Measurements from ENCODE around the gene OVAAL.

The OVAAL gene

DNA sequence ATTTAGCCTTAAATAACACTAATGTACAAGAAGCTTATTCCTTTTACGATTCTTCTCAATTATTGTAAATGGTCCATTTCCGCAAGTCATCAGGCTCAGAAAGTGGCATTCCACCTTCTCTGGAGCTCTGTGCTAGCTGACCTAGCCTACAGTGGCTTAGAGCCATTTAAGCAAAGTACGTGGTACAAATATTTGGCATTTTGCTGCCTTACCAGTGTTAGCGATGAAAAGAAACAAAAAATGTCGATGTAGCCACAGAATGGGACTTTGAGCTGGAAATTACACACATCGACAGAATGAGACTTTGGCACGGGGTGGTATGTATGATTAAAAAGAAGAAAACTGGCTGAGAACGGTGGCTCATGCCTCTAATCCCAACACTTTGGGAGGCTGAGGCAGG is 26.1 kb downstream of the OVAAL start:
- Histone ChIP-seq H3K9me3 (ENCODE audit: severe bottlenecking) (peaks cover 10% of the 10 kb centered on the region), H3K4me3 (ENCODE audit: severe bottlenecking) (no peak overlapping the region), H3K36me3 (ENCODE audit: low read depth) (no peaks in the 10 kb centered on the region), H3K27me3 (ENCODE audit: insufficient read depth, poor library complexity, severe bottlenecking) (no peaks in the 10 kb centered on the region), H3K4me1 (ENCODE audit: insufficient read depth, poor library complexity, severe bottlenecking) (peaks cover 23% of the 10 kb centered on the region), H3K27ac (ENCODE audit: poor library complexity, severe bottlenecking) (peak overlapping the region; percentile 78)
- ATAC-seq (ENCODE audit: low read depth) = no peak
- TF ChIP-seq, protein P1, sequence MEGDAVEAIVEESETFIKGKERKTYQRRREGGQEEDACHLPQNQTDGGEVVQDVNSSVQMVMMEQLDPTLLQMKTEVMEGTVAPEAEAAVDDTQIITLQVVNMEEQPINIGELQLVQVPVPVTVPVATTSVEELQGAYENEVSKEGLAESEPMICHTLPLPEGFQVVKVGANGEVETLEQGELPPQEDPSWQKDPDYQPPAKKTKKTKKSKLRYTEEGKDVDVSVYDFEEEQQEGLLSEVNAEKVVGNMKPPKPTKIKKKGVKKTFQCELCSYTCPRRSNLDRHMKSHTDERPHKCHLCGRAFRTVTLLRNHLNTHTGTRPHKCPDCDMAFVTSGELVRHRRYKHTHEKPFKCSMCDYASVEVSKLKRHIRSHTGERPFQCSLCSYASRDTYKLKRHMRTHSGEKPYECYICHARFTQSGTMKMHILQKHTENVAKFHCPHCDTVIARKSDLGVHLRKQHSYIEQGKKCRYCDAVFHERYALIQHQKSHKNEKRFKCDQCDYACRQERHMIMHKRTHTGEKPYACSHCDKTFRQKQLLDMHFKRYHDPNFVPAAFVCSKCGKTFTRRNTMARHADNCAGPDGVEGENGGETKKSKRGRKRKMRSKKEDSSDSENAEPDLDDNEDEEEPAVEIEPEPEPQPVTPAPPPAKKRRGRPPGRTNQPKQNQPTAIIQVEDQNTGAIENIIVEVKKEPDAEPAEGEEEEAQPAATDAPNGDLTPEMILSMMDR (IDR thresholded peaks at IDR 0.05; ENCODE audit: poor library complexity, severe bottlenecking) = no peak
- no peak for DNase-seq (ENCODE audit: low spot score)

DNA sequence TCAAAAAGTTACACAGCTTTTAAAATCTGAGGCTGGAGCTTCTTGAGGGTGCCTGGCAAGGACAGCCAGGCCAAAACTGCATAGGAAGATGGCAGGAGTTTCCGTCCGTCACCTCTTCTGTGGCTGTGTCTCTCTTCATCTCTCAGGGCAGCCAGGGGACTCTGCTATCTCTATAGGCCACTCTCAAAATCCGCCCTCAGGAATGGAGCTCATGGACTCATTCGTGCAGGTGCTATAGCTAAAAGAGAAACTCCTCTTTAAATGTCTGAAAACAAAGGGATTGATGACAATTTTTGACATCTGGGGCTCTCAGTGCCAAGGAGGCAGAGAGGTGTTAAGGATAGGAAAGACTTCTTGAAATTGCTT is 27.2 kb downstream of the OVAAL start:
- Histone ChIP-seq H3K4me3 (ENCODE audit: severe bottlenecking) (no peak overlapping the region), H3K27me3 (ENCODE audit: insufficient read depth, poor library complexity, severe bottlenecking) (no peaks in the 10 kb centered on the region), H3K9me3 (ENCODE audit: severe bottlenecking) (peaks cover 10% of the 10 kb centered on the region), H3K27ac (ENCODE audit: poor library complexity, severe bottlenecking) (peak overlapping the region; percentile 78), H3K36me3 (ENCODE audit: low read depth) (no peaks in the 10 kb centered on the region), H3K4me1 (ENCODE audit: insufficient read depth, poor library complexity, severe bottlenecking) (peaks cover 18% of the 10 kb centered on the region)
- DNase-seq (ENCODE audit: low spot score) = no peak
- TF ChIP-seq, protein P1 (IDR thresholded peaks at IDR 0.05; ENCODE audit: poor library complexity, severe bottlenecking) = no peak
- ATAC-seq (ENCODE audit: low read depth) = no peak

DNA sequence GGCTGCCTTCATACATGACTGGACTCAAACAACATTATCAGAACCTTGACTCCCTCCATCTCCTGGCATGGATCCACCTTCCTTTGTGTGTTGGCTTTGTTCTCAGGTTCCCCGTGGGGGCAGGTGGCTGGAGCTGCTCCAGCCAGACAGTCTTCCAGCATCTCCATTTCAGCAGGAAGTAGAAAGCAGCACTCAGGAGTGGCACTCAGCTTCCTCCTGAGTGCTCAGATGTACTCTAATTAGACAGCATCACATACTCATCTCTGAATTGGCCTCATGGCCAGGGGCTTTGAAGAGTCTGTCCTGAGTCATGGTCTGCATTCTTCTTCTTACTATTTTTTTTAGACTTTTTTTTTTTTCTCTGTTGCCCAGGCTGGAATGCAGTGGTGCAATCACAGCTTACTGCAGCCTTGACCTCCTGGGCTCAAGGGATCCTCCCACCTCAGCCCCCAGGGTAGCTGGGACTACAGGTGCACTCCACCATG is 27.9 kb downstream of the OVAAL start:
- H3K4me1 ChIP-seq (ENCODE audit: insufficient read depth, poor library complexity, severe bottlenecking) = peaks cover 18% of the 10 kb centered on the region
- no peak overlapping the region for H3K4me3 ChIP-seq (ENCODE audit: severe bottlenecking)
- H3K36me3 ChIP-seq (ENCODE audit: low read depth) = no peaks in the 10 kb centered on the region
- TF ChIP-seq, protein P1 (IDR thresholded peaks at IDR 0.05; ENCODE audit: poor library complexity, severe bottlenecking) = no peak
- DNase-seq (ENCODE audit: low spot score) (no peak), ATAC-seq (ENCODE audit: low read depth) (peak; percentile 88)
- no peaks in the 10 kb centered on the region for H3K27me3 ChIP-seq (ENCODE audit: insufficient read depth, poor library complexity, severe bottlenecking)
- peaks cover 10% of the 10 kb centered on the region for H3K9me3 ChIP-seq (ENCODE audit: severe bottlenecking)
- peak overlapping the region; percentile 78 for H3K27ac ChIP-seq (ENCODE audit: poor library complexity, severe bottlenecking)

GRCh38 chr1:180588121-180588520 is 29.4 kb downstream of the OVAAL start:
- TF ChIP-seq, protein P1 (IDR thresholded peaks at IDR 0.05; ENCODE audit: poor library complexity, severe bottlenecking) = no peak
- no peak for DNase-seq (ENCODE audit: low spot score)
- Histone ChIP-seq H3K36me3 (ENCODE audit: low read depth) (no peaks in the 10 kb centered on the region), H3K9me3 (ENCODE audit: severe bottlenecking) (peaks cover 10% of the 10 kb centered on the region), H3K27me3 (ENCODE audit: insufficient read depth, poor library complexity, severe bottlenecking) (no peaks in the 10 kb centered on the region), H3K4me1 (ENCODE audit: insufficient read depth, poor library complexity, severe bottlenecking) (peaks cover 18% of the 10 kb centered on the region), H3K4me3 (ENCODE audit: severe bottlenecking) (no peak overlapping the region), H3K27ac (ENCODE audit: poor library complexity, severe bottlenecking) (no peak overlapping the region)
- no peak for ATAC-seq (ENCODE audit: low read depth)

GRCh38 chr1:180590889-180591288 is 32.1 kb downstream of the OVAAL start:
- ATAC-seq (ENCODE audit: low read depth) = no peak
- no peaks in the 10 kb centered on the region for H3K36me3 ChIP-seq (ENCODE audit: low read depth)
- no peak overlapping the region for H3K4me3 ChIP-seq (ENCODE audit: severe bottlenecking)
- H3K9me3 ChIP-seq (ENCODE audit: severe bottlenecking) = peaks cover 10% of the 10 kb centered on the region
- H3K4me1 ChIP-seq (ENCODE audit: insufficient read depth, poor library complexity, severe bottlenecking) = peaks cover 8% of the 10 kb centered on the region
- TF ChIP-seq, protein P1 (IDR thresholded peaks at IDR 0.05; ENCODE audit: poor library complexity, severe bottlenecking) = no peak
- H3K27ac ChIP-seq (ENCODE audit: poor library complexity, severe bottlenecking) = no peak overlapping the region
- no peak for DNase-seq (ENCODE audit: low spot score)
- no peaks in the 10 kb centered on the region for H3K27me3 ChIP-seq (ENCODE audit: insufficient read depth, poor library complexity, severe bottlenecking)

All from RWPE2 (cell line).